GM12878 (cell line): Measurements from ENCODE around the gene MAPK8IP3. TPM values are rescaled to one million over a fixed set of nuclear protein-coding genes. Genes with fewer than 3 reads are reported as not detected.

Source experiments
- ATAC-seq: fragments of 200-7000 bp; cut with Tn5 transposase; 3 replicates; pipeline ENCODE4 v1.9.1; 2020; ENCODE audit warnings: mild to moderate bottlenecking, moderate library complexity
- BruUV-seq: library from RNA; stranded (reverse); fragments of 400-500 nt; replicated peaks from 2 replicates; lab custom pipeline; 2021; lab: Mats Ljungman, UMichigan
- CTCF ChIA-PET: fragments of 300-600 bp; sonication (Branson Sonifier 250); formaldehyde crosslinking; extraction: SDS; loops from one replicate; lab custom pipeline; 2021; ENCODE audit warnings: inconsistent platforms; lab: Yijun Ruan, JAX
- POLR2A ChIA-PET: fragments of 350-600 bp; formaldehyde crosslinking; extraction: SDS; loops from one replicate; lab custom pipeline; 2021; ENCODE audit warnings: inconsistent platforms; lab: Charles Lee
- RAD21 ChIA-PET: fragments of 300-600 bp; sonication (Branson Sonifier 250); formaldehyde crosslinking; loops from one replicate; lab custom pipeline; 2023; ENCODE audit warnings: antibody characterized with exemption; ENCODE audit not compliant: unreplicated experiment; lab: Charles Lee
- SMC1A ChIA-PET: fragments of 300-600 bp; sonication (Branson Sonifier 250); formaldehyde crosslinking; loops from one replicate; lab custom pipeline; 2023; ENCODE audit not compliant: unreplicated experiment, uncharacterized antibody; lab: Charles Lee
- DNase-seq: peaks from one replicate; pipeline ENCODE4 v3.0.0-alpha.2; 2011; ENCODE audit warnings: low read depth, low spot score
- FAIRE-seq: peaks from 3 replicates; lab custom pipeline; 2011; peaks lifted over from hg19 to GRCh38; lab: Jason Lieb, UNC
- H2AFZ ChIP-seq: 2 replicates; pipeline ENCODE4 v1.6.0; 2011; ENCODE audit warnings: low read depth, low read length, control low read depth; ENCODE audit not compliant: control insufficient read depth
- H3K27ac ChIP-seq: 2 replicates; pipeline ENCODE4 v1.5.1; 2011; ENCODE audit warnings: control low read depth; ENCODE audit not compliant: control insufficient read depth, insufficient read depth
- H3K27me3 ChIP-seq, 2 experiments: replicated peaks in 1 of 2; 2 replicates each; pipeline versions ENCODE4 v1.6.0 to v1.6.1; 2011; ENCODE audit warnings: low read length in 1 of 2; ENCODE audit not compliant: control insufficient read depth in 2 of 2, insufficient read depth in 2 of 2
- H3K36me3 ChIP-seq, 2 experiments: 2 replicates each; pipeline ENCODE4 v1.5.1; 2011; ENCODE audit warnings: low read length in 1 of 2; ENCODE audit not compliant: control insufficient read depth in 2 of 2, insufficient read depth in 2 of 2
- H3K4me1 ChIP-seq: 2 replicates; pipeline ENCODE4 v1.6.1; 2011; ENCODE audit warnings: mild to moderate bottlenecking, low read length, moderate library complexity, mixed read lengths; ENCODE audit not compliant: control insufficient read depth, insufficient read depth
- H3K4me2 ChIP-seq: 2 replicates; pipeline ENCODE4 v1.6.0; 2011; ENCODE audit warnings: control low read depth; ENCODE audit not compliant: control insufficient read depth, insufficient read depth
- H3K4me3 ChIP-seq: fragments of 200-600 bp; sonication (generic); 2 replicates; pipeline ENCODE4 v1.5.1; 2016
- H3K79me2 ChIP-seq: 2 replicates; pipeline ENCODE4 v1.6.0; 2011; ENCODE audit warnings: low read length; ENCODE audit not compliant: control insufficient read depth, insufficient read depth
- H3K9ac ChIP-seq: 2 replicates; pipeline ENCODE4 v1.8.0; 2011; ENCODE audit warnings: low read length, control low read depth, mixed read lengths; ENCODE audit not compliant: control insufficient read depth, insufficient read depth
- H3K9me3 ChIP-seq: replicated peaks from 3 replicates; pipeline ENCODE4 v1.5.1; 2011; ENCODE audit warnings: mild to moderate bottlenecking, low read length; ENCODE audit not compliant: control insufficient read depth, insufficient read depth
- H4K20me1 ChIP-seq: 2 replicates; pipeline ENCODE4 v1.6.0; 2011; ENCODE audit not compliant: control insufficient read depth, insufficient read depth
- BRCA1 ChIP-seq: IDR thresholded peaks from 2 replicates; pipeline ENCODE4 v1.6.1; 2011; ENCODE audit warnings: low read depth, low read length, improper control_type of control experiment
- CEBPB ChIP-seq, 2 experiments: fragments of 150-350 bp in 1 of 2; IDR thresholded peaks; 2 replicates each; pipeline ENCODE4 v1.6.1; 2012 to 2014; ENCODE audit warnings: low read depth in 2 of 2, low read length in 2 of 2, borderline replicate concordance in 1 of 2, inconsistent platforms in 1 of 2
- CREM ChIP-seq: IDR thresholded peaks from 2 replicates; pipeline ENCODE4 v1.6.1; 2014; ENCODE audit warnings: antibody characterized with exemption, low read depth
- CTCF ChIP-seq, 3 experiments: IDR thresholded peaks in 2 of 3; conservative IDR thresholded peaks in 1 of 3; 2 replicates each; pipeline ENCODE4 v1.5.1; 2011; ENCODE audit warnings: low read depth in 3 of 3, low read length in 3 of 3, mild to moderate bottlenecking in 3 of 3, control low read depth in 2 of 3, moderate library complexity in 2 of 3, inconsistent platforms in 1 of 3, mixed read lengths in 1 of 3; ENCODE audit not compliant: control insufficient read depth in 2 of 3, insufficient read depth in 1 of 3; ENCODE audit errors: extremely low read depth in 1 of 3
- EED ChIP-seq: sonication (generic); IDR thresholded peaks from 2 replicates; pipeline ENCODE4 v1.6.1; 2016; ENCODE audit warnings: antibody characterized with exemption, low read depth
- FOS ChIP-seq: IDR thresholded peaks from 3 replicates; pipeline ENCODE4 v1.6.1; 2011; ENCODE audit warnings: borderline replicate concordance; ENCODE audit not compliant: insufficient read length; ENCODE audit errors: extremely low read depth
- NFXL1 ChIP-seq: fragments of 450-650 bp; IDR thresholded peaks from 2 replicates; pipeline ENCODE4 v1.6.1; 2017; ENCODE audit warnings: antibody characterized with exemption, mild to moderate bottlenecking, borderline replicate concordance
- PBX3 ChIP-seq: IDR thresholded peaks from 2 replicates; pipeline ENCODE4 v1.6.1; 2011; ENCODE audit warnings: mild to moderate bottlenecking, low read depth, low read length, moderate library complexity; ENCODE audit not compliant: insufficient replicate concordance
- POLR2AphosphoS2 ChIP-seq: IDR thresholded peaks from 2 replicates; pipeline ENCODE4 v1.6.1; 2011; ENCODE audit warnings: low read depth, mild to moderate bottlenecking, low read length, improper control_type of control experiment, moderate library complexity
- RAD21 ChIP-seq: IDR thresholded peaks from 2 replicates; pipeline ENCODE4 v1.6.1; 2011; ENCODE audit warnings: mild to moderate bottlenecking, low read depth, low read length, moderate library complexity; ENCODE audit not compliant: insufficient read depth
- RBBP5 ChIP-seq: fragments of 200-600 bp; sonication (generic); conservative IDR thresholded peaks from 2 replicates; pipeline ENCODE4 v1.6.1; 2016
- SMC3 ChIP-seq: IDR thresholded peaks from 2 replicates; pipeline ENCODE4 v1.6.1; 2011; ENCODE audit warnings: low read length, improper control_type of control experiment, borderline replicate concordance
- SUPT20H ChIP-seq: IDR thresholded peaks from 2 replicates; pipeline ENCODE4 v1.6.1; 2011; ENCODE audit warnings: low read depth, mild to moderate bottlenecking, low read length, moderate library complexity, borderline replicate concordance; ENCODE audit not compliant: control insufficient read depth
- TAF1 ChIP-seq: IDR thresholded peaks from 2 replicates; pipeline ENCODE4 v1.6.1; 2011; ENCODE audit warnings: mild to moderate bottlenecking, low read depth, low read length, borderline replicate concordance
- ZBED1 ChIP-seq: IDR thresholded peaks from 2 replicates; pipeline ENCODE4 v1.6.1; 2016; ENCODE audit warnings: borderline replicate concordance
- ZBTB11 ChIP-seq: fragments of 450-650 bp; formaldehyde crosslinking; IDR thresholded peaks from 2 replicates; pipeline ENCODE4 v1.5.0; 2022; ENCODE audit warnings: mild to moderate bottlenecking, missing genetic modification characterization
- ZNF207 ChIP-seq: fragments of 450-650 bp; IDR thresholded peaks from 2 replicates; pipeline ENCODE4 v1.6.1; 2014; ENCODE audit warnings: antibody characterized with exemption, mild to moderate bottlenecking, borderline replicate concordance
- WGBS: methylation state at CpG from one replicate; pipeline ENCODE4 v1.1.6; 2016; ENCODE audit warnings: low lambda C conversion rate; ENCODE audit not compliant: insufficient replicate concordance, insufficient coverage; ENCODE audit errors: missing lambda C conversion rate; 5-methylcytosine and 5-hydroxymethylcytosine counted together
- in situ Hi-C: fragments of 300-500 bp; cut with MboI; formaldehyde crosslinking; loops from 9 replicates; pipeline ENCODE4 v1.14.3; 2018; ENCODE audit warnings: mixed read lengths
- intact Hi-C: fragments of 100-400 bp; cut with micrococcal nuclease; formaldehyde crosslinking; loops from one replicate; pipeline ENCODE4 v1.14.2; 2022; ENCODE audit not compliant: unreplicated experiment
- polyA plus RNA-seq, 11 experiments: library from polyadenylated mRNA; depleted of rRNA in 4 of 11; unstranded in 6 of 11; stranded (reverse) in 5 of 11; fragments of >200 nt; fragmentation: Nextera tagmentation in 4 of 11; fragmentation: Illumina TruSeq in 1 of 11; extraction: Ambion mirVana in 4 of 11; extraction: Trizol in 1 of 11; gene quantifications; 1 replicate in 1 of 11; 2 replicates in 10 of 11; pipeline versions ENCODE4 v1.2.1 to v1.2.3, GENCODE V29; 2011 to 2016; ENCODE audit warnings: inconsistent platforms in 2 of 11, missing spikeins in 2 of 11, low read depth in 1 of 11
- total RNA-seq, 4 experiments: library from RNA; depleted of rRNA in 3 of 4; stranded (reverse); fragments of >200 nt in 3 of 4; fragmentation: Illumina TruSeq in 1 of 4; extraction: Trizol in 1 of 4; gene quantifications; 2 replicates each; pipeline versions ENCODE4 v1.2.1 to v1.2.3, GENCODE V29; 2013 to 2021

MAPK8IP3 gene
- total and polyA plus RNA-seq, 10 of the 15 experiments (the other 5 are each of a cell fraction or from before 2014, with no cell fraction given) = 0.06 to 67.9 (median 18.2) TPM

- in situ Hi-C loops = no loop called here
- no peak for FAIRE-seq
- no peak for DNase-seq
- no peak overlapping the region for H2AFZ ChIP-seq
- CTCF ChIA-PET = interaction anchor here (0.7 to 2.0 kb wide), 7 partner anchors 8 to 232 kb away, joined by 3 to 6 read pairs (median 4); partner anchors contain the start of gene JPT2
- RAD21 ChIA-PET = interaction anchor here (0.6 to 1.3 kb wide), 3 partner anchors 12 to 996 kb away, joined by 4 to 5 read pairs (median 4); partner anchors contain the start of gene JPT2
- H3K79me2 ChIP-seq = peaks cover 5% of the 10 kb centered on the region
- peaks cover 9 to 16% of the 10 kb centered on the region in 2 experiments for H3K36me3 ChIP-seq
- no peak overlapping the region for H3K9ac ChIP-seq
- WGBS = 55% methylated on average over 6 of the region's 6 CpGs
- SMC1A ChIA-PET = interaction anchor here (0.9 to 1.2 kb wide), 3 partner anchors 15 to 360 kb away, joined by 3 read pairs; no protein-coding TSS in a partner anchor
- no peaks in the 10 kb centered on the region; the same call in 1 of the 2 replicates for H4K20me1 ChIP-seq
- H3K4me2 ChIP-seq = peak overlapping the region; percentile 25; the same call in 1 of the 2 replicates
- no peak overlapping the region for H3K27ac ChIP-seq
- intact Hi-C loops = no loop called here
- ATAC-seq = peak; percentile 71
- H3K4me1 ChIP-seq = peaks cover 32% of the 10 kb centered on the region
- no peak overlapping the region for H3K4me3 ChIP-seq
- no peaks in the 10 kb centered on the region for H3K9me3 ChIP-seq
- BruUV-seq = no TSS peak
- H3K27me3 ChIP-seq = no peaks in the 10 kb centered on the region
- POLR2A ChIA-PET = no interaction called here
- no peak for TF ChIP-seq PBX3
- no peak for TF ChIP-seq SUPT20H
- no peak for TF ChIP-seq TAF1
- TF ChIP-seq CREM = no peak
- no peak for TF ChIP-seq ZBED1
- TF ChIP-seq CEBPB (IDR thresholded peaks at IDR 0.05; ENCODE audit: borderline replicate concordance in 1 of 2, low read depth in 2 of 2, low read length in 2 of 2) = no peak
- TF ChIP-seq RBBP5 = no peak
- TF ChIP-seq EED = no peak
- TF ChIP-seq NFXL1 = no peak
- TF ChIP-seq ZNF207 = no peak
- TF ChIP-seq ZBTB11 = no peak
- no peak for TF ChIP-seq FOS
- TF ChIP-seq POLR2AphosphoS2 = no peak
- TF ChIP-seq RAD21 = peak; percentile 45
- TF ChIP-seq SMC3 = peak; percentile 43; the same call in 1 of the 2 replicates
- peak; percentile 65 to 77 (median 77) for TF ChIP-seq CTCF (IDR thresholded peaks at IDR 0.05 in 2 of 3, conservative IDR thresholded peaks at IDR 0.05 in 1 of 3; ENCODE audit: control insufficient read depth in 2 of 3, extremely low read depth in 1 of 3, insufficient read depth in 1 of 3, low read depth in 3 of 3, low read length in 3 of 3)
- TF ChIP-seq BRCA1 = no peak
Measured at GRCh38 chr16:1723450-1724147, 17.6 kb downstream of the MAPK8IP3 start.
